ENCODE measurements around the gene GFER. TPM values are rescaled to one million over a fixed set of nuclear protein-coding genes. Genes with fewer than 3 reads are reported as not detected.

Gene GFER
- total and polyA plus RNA-seq, 10 of the 15 experiments (the other 5 are each of a cell fraction or from before 2014, with no cell fraction given), result 2.4 to 57.7 (median 31.3) TPM

DNA sequence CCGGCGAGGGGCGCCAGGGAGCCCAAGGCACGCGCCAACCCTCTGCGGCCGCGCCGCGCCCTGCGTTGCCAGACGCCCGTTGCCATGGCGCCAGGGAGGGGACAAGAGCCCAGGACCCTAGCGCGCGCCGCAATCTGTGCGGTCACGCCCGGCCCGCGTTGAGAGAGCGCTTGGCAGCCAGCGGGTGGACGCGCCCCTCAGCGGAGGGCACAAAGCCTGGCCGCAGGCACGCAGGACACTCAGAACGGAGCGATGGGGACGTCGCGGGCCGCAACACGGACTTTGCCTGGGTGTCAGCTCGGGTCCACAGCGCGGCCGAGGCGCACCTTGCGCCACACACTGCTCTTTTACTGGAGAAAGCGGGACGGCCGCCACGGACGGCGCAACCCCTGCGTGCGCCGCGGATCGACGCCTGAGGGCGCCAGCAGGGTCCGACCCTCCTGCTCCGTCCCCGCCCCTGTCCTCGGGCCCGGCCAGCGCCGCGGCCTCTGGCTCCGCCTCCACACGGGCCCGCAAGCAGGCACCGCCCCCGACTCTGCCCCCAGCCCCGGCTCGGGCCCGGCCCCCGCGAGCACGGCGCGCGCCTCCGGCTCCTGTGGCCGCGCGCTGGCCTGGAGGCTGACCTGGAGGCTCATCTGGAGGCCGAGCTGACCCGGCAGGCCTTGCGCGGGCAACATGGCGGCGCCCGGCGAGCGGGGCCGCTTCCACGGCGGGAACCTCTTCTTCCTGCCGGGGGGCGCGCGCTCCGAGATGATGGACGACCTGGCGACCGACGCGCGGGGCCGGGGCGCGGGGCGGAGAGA is at the start of gene GFER (continued):
- TF ChIP-seq, protein P1, sequence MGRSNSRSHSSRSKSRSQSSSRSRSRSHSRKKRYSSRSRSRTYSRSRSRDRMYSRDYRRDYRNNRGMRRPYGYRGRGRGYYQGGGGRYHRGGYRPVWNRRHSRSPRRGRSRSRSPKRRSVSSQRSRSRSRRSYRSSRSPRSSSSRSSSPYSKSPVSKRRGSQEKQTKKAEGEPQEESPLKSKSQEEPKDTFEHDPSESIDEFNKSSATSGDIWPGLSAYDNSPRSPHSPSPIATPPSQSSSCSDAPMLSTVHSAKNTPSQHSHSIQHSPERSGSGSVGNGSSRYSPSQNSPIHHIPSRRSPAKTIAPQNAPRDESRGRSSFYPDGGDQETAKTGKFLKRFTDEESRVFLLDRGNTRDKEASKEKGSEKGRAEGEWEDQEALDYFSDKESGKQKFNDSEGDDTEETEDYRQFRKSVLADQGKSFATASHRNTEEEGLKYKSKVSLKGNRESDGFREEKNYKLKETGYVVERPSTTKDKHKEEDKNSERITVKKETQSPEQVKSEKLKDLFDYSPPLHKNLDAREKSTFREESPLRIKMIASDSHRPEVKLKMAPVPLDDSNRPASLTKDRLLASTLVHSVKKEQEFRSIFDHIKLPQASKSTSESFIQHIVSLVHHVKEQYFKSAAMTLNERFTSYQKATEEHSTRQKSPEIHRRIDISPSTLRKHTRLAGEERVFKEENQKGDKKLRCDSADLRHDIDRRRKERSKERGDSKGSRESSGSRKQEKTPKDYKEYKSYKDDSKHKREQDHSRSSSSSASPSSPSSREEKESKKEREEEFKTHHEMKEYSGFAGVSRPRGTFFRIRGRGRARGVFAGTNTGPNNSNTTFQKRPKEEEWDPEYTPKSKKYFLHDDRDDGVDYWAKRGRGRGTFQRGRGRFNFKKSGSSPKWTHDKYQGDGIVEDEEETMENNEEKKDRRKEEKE (IDR thresholded peaks at IDR 0.05), result no peak
- TF ChIP-seq ZBED1 (IDR thresholded peaks at IDR 0.05; ENCODE audit: borderline replicate concordance) (no peak), GATAD2B (conservative IDR thresholded peaks at IDR 0.05; ENCODE audit: low read depth) (peak; percentile 65), SRF (IDR thresholded peaks at IDR 0.05; ENCODE audit: low read depth in 2 of 2, low read length in 2 of 2) (no peak), CBX3 (IDR thresholded peaks at IDR 0.05; ENCODE audit: borderline replicate concordance, low read depth) (no peak), ZZZ3 (IDR thresholded peaks at IDR 0.05; ENCODE audit: control insufficient read depth, insufficient read length, low read depth) (no peak), CEBPB (IDR thresholded peaks at IDR 0.05; ENCODE audit: borderline replicate concordance in 1 of 2, low read depth in 2 of 2, low read length in 2 of 2) (no peak), WRNIP1 (IDR thresholded peaks at IDR 0.05; ENCODE audit: borderline replicate concordance, low read depth, low read length) (no peak), FOXM1 (IDR thresholded peaks at IDR 0.05; ENCODE audit: low read depth, low read length) (no peak), SREBF1 (IDR thresholded peaks at IDR 0.05; ENCODE audit: low read length) (no peak), IKZF1 (conservative IDR thresholded peaks at IDR 0.05) (peak; percentile 77), MXI1 (IDR thresholded peaks at IDR 0.05; ENCODE audit: low read depth, low read length) (no peak), BMI1 (IDR thresholded peaks at IDR 0.05; ENCODE audit: borderline replicate concordance) (peak; percentile 57; the same call in 1 of the 2 replicates), NRF1 (conservative IDR thresholded peaks at IDR 0.05; ENCODE audit: low read depth, low read length) (no peak), ZNF207 (IDR thresholded peaks at IDR 0.05; ENCODE audit: borderline replicate concordance) (peak; percentile 49; the same call in 1 of the 2 replicates), RAD51 (IDR thresholded peaks at IDR 0.05) (no peak), EP300 (IDR thresholded peaks at IDR 0.05; ENCODE audit: borderline replicate concordance in 1 of 2, control insufficient read depth in 1 of 2, low read depth in 2 of 2, low read length in 2 of 2) (no peak)
- TF ChIP-seq, protein P2, sequence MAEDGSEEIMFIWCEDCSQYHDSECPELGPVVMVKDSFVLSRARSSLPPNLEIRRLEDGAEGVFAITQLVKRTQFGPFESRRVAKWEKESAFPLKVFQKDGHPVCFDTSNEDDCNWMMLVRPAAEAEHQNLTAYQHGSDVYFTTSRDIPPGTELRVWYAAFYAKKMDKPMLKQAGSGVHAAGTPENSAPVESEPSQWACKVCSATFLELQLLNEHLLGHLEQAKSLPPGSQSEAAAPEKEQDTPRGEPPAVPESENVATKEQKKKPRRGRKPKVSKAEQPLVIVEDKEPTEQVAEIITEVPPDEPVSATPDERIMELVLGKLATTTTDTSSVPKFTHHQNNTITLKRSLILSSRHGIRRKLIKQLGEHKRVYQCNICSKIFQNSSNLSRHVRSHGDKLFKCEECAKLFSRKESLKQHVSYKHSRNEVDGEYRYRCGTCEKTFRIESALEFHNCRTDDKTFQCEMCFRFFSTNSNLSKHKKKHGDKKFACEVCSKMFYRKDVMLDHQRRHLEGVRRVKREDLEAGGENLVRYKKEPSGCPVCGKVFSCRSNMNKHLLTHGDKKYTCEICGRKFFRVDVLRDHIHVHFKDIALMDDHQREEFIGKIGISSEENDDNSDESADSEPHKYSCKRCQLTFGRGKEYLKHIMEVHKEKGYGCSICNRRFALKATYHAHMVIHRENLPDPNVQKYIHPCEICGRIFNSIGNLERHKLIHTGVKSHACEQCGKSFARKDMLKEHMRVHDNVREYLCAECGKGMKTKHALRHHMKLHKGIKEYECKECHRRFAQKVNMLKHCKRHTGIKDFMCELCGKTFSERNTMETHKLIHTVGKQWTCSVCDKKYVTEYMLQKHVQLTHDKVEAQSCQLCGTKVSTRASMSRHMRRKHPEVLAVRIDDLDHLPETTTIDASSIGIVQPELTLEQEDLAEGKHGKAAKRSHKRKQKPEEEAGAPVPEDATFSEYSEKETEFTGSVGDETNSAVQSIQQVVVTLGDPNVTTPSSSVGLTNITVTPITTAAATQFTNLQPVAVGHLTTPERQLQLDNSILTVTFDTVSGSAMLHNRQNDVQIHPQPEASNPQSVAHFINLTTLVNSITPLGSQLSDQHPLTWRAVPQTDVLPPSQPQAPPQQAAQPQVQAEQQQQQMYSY (CRISPR knock-in tag; IDR thresholded peaks at IDR 0.05), result no peak
- TF ChIP-seq, protein P3, sequence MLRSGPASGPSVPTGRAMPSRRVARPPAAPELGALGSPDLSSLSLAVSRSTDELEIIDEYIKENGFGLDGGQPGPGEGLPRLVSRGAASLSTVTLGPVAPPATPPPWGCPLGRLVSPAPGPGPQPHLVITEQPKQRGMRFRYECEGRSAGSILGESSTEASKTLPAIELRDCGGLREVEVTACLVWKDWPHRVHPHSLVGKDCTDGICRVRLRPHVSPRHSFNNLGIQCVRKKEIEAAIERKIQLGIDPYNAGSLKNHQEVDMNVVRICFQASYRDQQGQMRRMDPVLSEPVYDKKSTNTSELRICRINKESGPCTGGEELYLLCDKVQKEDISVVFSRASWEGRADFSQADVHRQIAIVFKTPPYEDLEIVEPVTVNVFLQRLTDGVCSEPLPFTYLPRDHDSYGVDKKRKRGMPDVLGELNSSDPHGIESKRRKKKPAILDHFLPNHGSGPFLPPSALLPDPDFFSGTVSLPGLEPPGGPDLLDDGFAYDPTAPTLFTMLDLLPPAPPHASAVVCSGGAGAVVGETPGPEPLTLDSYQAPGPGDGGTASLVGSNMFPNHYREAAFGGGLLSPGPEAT (IDR thresholded peaks at IDR 0.05; ENCODE audit: low read depth), result no peak
